Keratinocyte (primary cell): ENCODE results near the gene IGSF9. TPM values are rescaled to one million over a fixed set of nuclear protein-coding genes. Genes with fewer than 3 reads are reported as not detected.

Source experiments
- DNase-seq: peaks from one replicate; pipeline ENCODE4 v3.0.0-alpha.2; 2011; ENCODE audit warnings: low read depth, missing footprints, low spot score
- FAIRE-seq: peaks from 2 replicates; lab custom pipeline; 2011; peaks lifted over from hg19 to GRCh38; lab: Jason Lieb, UNC
- H2AFZ ChIP-seq: 2 replicates; pipeline ENCODE4 v1.6.0; 2012; ENCODE audit warnings: low read length, control low read depth, inconsistent platforms; ENCODE audit not compliant: control insufficient read depth
- H3K27ac ChIP-seq: 2 replicates; pipeline ENCODE4 v1.5.1; 2011; ENCODE audit warnings: low read length; ENCODE audit not compliant: control insufficient read depth, insufficient read depth
- H3K27me3 ChIP-seq: 3 replicates; pipeline ENCODE4 v1.6.0; 2011; ENCODE audit warnings: low read length; ENCODE audit not compliant: control insufficient read depth, insufficient read depth; ENCODE audit errors: extremely low read depth
- H3K36me3 ChIP-seq, 2 experiments: 2 replicates in 1 of 2; 3 replicates in 1 of 2; pipeline ENCODE4 v1.5.1; 2011; ENCODE audit warnings: low read length in 2 of 2, mild to moderate bottlenecking in 1 of 2; ENCODE audit not compliant: control insufficient read depth in 2 of 2, insufficient read depth in 2 of 2; ENCODE audit errors: extremely low read depth in 1 of 2
- H3K4me1 ChIP-seq: 3 replicates; pipeline ENCODE4 v1.5.1; 2011; ENCODE audit warnings: low read length; ENCODE audit not compliant: control insufficient read depth, insufficient read depth; ENCODE audit errors: extremely low read depth
- H3K4me2 ChIP-seq: 3 replicates; pipeline ENCODE4 v1.6.0; 2011; ENCODE audit warnings: low read depth, low read length; ENCODE audit not compliant: control insufficient read depth, insufficient read depth; ENCODE audit errors: extremely low read depth
- H3K4me3 ChIP-seq, 3 experiments: fragments of 200-600 bp in 1 of 3; sonication (generic) in 1 of 3; 2 replicates in 2 of 3; 3 replicates in 1 of 3; pipeline ENCODE4 v1.5.1; 2011 to 2016; ENCODE audit warnings: low read length in 3 of 3, mild to moderate bottlenecking in 3 of 3, control low read depth in 2 of 3, inconsistent platforms in 1 of 3, low read depth in 1 of 3, mixed read lengths in 1 of 3, mixed run types in 1 of 3, moderate library complexity in 1 of 3; ENCODE audit not compliant: control insufficient read depth in 2 of 3, insufficient read depth in 2 of 3; ENCODE audit errors: extremely low read depth in 1 of 3
- H3K79me2 ChIP-seq: 2 replicates; pipeline ENCODE4 v1.6.0; 2012; ENCODE audit warnings: low read length; ENCODE audit not compliant: control insufficient read depth, insufficient read depth
- H3K9ac ChIP-seq: 3 replicates; pipeline ENCODE4 v1.6.0; 2011; ENCODE audit warnings: low read length; ENCODE audit not compliant: control insufficient read depth, insufficient read depth; ENCODE audit errors: extremely low read depth
- H3K9me1 ChIP-seq: 3 replicates; pipeline ENCODE4 v1.6.0; 2011; ENCODE audit warnings: low read length; ENCODE audit not compliant: control insufficient read depth, insufficient read depth; ENCODE audit errors: extremely low read depth
- H3K9me3 ChIP-seq: 2 replicates; pipeline ENCODE4 v1.5.1; 2012; ENCODE audit warnings: low read depth, low read length; ENCODE audit not compliant: control insufficient read depth
- H4K20me1 ChIP-seq: 3 replicates; pipeline ENCODE4 v1.6.0; 2011; ENCODE audit warnings: low read length; ENCODE audit not compliant: control insufficient read depth, insufficient read depth; ENCODE audit errors: extremely low read depth
- CTCF ChIP-seq, 3 experiments: IDR thresholded peaks in 1 of 3; conservative IDR thresholded peaks in 1 of 3; optimal IDR thresholded peaks in 1 of 3; 2 replicates in 2 of 3; 3 replicates in 1 of 3; pipeline versions ENCODE3 to v1.5.1; 2011; ENCODE audit warnings: low read length in 3 of 3, mild to moderate bottlenecking in 3 of 3, moderate library complexity in 2 of 3, control low read depth in 1 of 3, inconsistent platforms in 1 of 3; ENCODE audit not compliant: insufficient read depth in 2 of 3; ENCODE audit errors: extremely low read depth in 1 of 3
- EZH2 ChIP-seq: IDR thresholded peaks from one replicate; pipeline ENCODE4 v1.6.1; 2012; ENCODE audit warnings: inconsistent platforms, mild to moderate bottlenecking, low read length, moderate library complexity
- dilution Hi-C: fragments of 300-500 bp; cut with MboI; formaldehyde crosslinking; loops from one replicate; pipeline ENCODE4 v1.7.0; 2020; ENCODE audit warnings: low sequenced_read_pairs; ENCODE audit not compliant: extremely low pct_ligation_motif_present
- polyA plus RNA-seq, 5 experiments: library from polyadenylated mRNA; depleted of rRNA in 3 of 5; stranded (reverse) in 3 of 5; stranded (forward) in 1 of 5; unstranded in 1 of 5; fragments of >200 nt; gene quantifications; 1 replicate in 1 of 5; 2 replicates in 3 of 5; 3 replicates in 1 of 5; pipeline versions ENCODE4 v1.2.1 to v1.2.3, GENCODE V29; 2011 to 2012; ENCODE audit warnings: missing spikeins in 2 of 5, low read depth in 1 of 5, low replicate concordance in 1 of 5

IGSF9 gene
- polyA plus RNA-seq, 1 donor (not counting 4 experiments of a cell fraction or from before 2014, with no cell fraction given), result 4.2 TPM

GRCh38 chr1:159977364-159978106 lies 32.1 kb upstream of the IGSF9 start:
- no peaks in the 10 kb centered on the region for H3K27me3 ChIP-seq
- FAIRE-seq (no peak), DNase-seq (no peak)
- no peak overlapping the region for H3K4me2 ChIP-seq
- H3K79me2 ChIP-seq, result peaks cover 5% of the 10 kb centered on the region
- H3K9me1 ChIP-seq, result peaks cover 5% of the 10 kb centered on the region
- H3K4me3 ChIP-seq, result no peak overlapping the region
- TF ChIP-seq CTCF (optimal IDR thresholded peaks at IDR 0.05 in 1 of 3, IDR thresholded peaks at IDR 0.05 in 1 of 3, conservative IDR thresholded peaks at IDR 0.05 in 1 of 3; ENCODE audit: extremely low read depth in 1 of 3, insufficient read depth in 2 of 3, low read length in 3 of 3), result no peak
- no peak for TF ChIP-seq EZH2
- peaks cover 31 to 34% of the 10 kb centered on the region in 2 experiments for H3K36me3 ChIP-seq
- no peak overlapping the region for H3K9ac ChIP-seq
- dilution Hi-C loops, result no loop called here
- H3K4me1 ChIP-seq, result no peaks in the 10 kb centered on the region
- H3K9me3 ChIP-seq, result no peaks in the 10 kb centered on the region
- H3K27ac ChIP-seq, result no peak overlapping the region
- H4K20me1 ChIP-seq, result peaks cover 8% of the 10 kb centered on the region
- H2AFZ ChIP-seq, result no peak overlapping the region

- no peak overlapping the region for H3K4me3 ChIP-seq
- FAIRE-seq (no peak), DNase-seq (no peak)
- H2AFZ ChIP-seq, result no peak overlapping the region
- no peaks in the 10 kb centered on the region for H3K27me3 ChIP-seq
- peaks cover 28 to 32% of the 10 kb centered on the region in 2 experiments for H3K36me3 ChIP-seq
- no peak overlapping the region for H3K9ac ChIP-seq
- H3K4me1 ChIP-seq, result no peaks in the 10 kb centered on the region
- H4K20me1 ChIP-seq, result peaks cover 8% of the 10 kb centered on the region
- H3K4me2 ChIP-seq, result no peak overlapping the region
- H3K9me3 ChIP-seq, result no peaks in the 10 kb centered on the region
- H3K9me1 ChIP-seq, result peaks cover 5% of the 10 kb centered on the region
- H3K27ac ChIP-seq, result no peak overlapping the region
- dilution Hi-C loops, result no loop called here
- no peak for TF ChIP-seq EZH2
- H3K79me2 ChIP-seq, result peaks cover 21% of the 10 kb centered on the region
These were observed 29.0 kb upstream of the IGSF9 start for GRCh38 chr1:159974350-159974965.
